GM21367 (cell line): ENCODE data around the gene FOXL2NB.

Experiments
- ATAC-seq: cut with Tn5 transposase; IDR thresholded peaks from one replicate; pipeline ENCODE4 v1.9.1; 2021; ENCODE audit not compliant: unreplicated experiment

Gene FOXL2NB

DNA sequence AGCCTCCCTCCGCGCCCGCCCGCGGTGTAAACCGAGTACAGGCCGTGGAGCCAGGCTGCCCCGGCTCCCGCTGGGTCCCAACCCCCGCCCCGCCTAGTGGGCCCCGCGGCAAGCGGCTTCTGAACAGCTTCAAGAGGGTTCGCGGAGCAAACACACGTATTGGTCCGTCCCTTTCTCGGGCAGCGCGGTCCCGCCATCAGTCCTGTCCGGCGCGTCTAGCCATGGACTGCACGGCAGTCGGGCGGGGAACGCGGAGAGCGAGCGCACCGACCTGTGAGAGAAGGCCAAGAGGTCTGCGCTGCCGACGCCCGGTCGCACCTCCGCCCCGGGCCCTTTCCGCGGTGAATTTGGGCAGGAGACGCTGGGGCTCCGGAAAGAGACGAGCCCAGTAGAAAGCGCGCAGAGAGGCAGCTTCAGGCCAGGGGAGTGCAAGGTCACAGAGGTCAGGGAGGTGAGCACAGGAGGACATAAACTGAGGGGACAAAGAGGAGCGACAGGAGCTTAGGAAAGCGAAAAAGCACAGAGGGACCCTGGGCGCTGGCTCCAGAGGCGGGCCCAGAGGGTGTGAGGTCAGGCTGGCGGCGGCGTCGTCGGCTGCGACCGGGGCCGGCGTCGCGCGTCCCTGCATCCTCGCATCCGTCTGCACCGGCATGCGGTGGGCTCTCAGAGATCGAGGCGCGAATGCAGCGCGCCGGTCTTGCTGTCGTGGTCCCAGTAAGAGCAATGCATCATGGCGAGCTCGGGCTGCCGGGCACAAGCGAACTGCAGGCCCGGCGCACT is 1.9 kb upstream of the FOXL2NB start:
- no peak for ATAC-seq

DNA sequence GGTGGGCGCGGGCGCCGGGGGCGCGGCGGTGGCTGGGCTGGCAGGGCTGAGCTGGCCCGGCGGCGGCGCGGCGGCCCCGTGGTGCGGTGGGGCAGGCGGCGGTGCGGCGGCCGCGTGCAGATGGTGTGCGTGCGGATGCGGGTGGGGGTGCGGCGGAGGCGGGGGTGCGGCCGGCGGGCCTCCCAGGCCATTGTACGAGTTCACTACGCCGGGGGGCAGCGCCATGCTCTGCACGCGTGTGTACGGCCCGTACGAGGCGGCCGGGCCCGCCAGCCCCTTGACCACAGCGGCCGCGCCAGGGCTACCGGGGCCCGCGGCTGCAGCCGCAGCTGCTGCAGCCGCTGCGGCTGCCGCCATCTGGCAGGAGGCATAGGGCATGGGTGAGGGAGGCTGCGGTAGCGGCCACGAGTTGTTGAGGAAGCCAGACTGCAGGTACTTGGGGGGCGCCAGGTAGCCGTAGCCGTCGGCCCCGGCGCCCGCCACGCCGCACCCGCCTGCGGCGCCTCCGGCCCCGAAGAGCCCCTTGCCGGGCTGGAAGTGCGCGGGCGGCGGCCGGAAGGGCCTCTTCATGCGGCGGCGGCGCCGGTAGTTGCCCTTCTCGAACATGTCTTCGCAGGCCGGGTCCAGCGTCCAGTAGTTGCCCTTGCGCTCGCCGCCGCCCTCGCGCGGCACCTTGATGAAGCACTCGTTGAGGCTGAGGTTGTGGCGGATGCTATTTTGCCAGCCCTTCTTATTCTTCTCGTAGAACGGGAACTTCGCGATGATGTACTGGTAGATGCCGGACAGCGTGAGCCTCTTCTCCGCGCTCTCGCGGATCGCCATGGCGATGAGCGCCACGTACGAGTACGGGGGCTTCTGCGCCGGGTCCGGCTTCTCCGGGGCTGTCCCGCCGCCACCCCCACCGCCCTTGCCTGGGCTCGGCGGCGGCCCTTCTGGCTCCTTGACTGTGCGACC is 1.0 kb upstream of the FOXL2NB start:
- ATAC-seq = no peak

DNA sequence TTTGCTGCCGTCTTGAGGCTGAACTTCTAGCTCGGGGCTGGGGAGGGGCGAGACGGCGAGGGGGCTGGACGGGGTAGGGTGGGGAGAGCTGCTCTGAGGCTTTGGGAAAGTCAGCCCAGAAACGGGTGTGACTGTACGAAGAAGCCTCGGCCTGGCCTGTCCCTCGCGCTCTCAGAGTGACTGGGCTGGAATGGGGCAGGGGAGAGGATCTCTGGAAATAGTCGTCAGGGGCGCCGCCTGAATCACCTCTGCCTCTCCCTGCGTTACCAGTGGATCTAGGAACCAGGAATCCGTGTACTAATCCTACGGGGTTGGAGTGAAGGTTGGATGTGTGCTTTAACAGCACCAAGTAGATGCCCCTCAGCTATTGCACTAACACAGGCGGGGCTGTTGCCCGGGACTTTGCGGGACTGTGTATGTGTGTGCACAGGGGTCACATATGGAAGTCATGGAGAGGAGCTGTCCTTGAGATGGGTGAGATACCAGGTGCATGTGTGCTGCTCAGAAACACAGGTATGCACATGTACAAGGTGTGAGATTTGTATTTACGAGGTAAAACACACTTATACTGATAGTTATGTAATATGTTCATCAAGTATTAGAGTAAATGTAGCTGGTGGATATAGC is 591 bp downstream of the FOXL2NB start:
- ATAC-seq = no peak

DNA sequence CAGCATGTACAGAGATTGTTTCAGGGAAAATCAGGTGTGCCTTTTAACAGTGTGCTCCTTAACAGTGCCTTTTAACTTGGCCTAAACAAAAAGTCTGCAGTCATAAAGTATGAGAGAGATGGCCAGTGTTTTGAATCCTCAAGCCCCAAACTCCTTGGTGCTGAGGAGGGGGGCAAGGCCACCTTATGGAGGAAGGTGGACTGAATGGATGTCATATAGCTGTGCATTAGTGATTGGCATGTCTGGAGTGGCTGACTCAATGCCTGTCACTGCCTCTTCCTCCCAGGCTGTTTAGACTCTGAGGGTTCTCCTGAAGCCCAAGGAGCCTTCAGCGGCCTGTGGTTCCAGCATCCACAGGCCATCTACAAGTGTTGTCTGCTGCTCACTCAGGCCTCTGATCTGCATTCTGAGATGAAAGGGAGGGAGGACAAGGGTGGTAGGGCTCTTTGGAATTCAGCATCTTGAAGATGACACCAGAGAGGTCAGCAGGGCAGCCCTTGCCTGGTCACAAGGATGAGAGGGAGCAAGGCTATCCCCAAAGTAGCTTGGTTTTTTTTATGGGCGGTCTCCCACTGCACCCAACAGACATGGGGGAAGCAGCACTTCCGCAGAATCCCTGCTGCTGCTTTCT is 1.5 kb downstream of the FOXL2NB start:
- no peak for ATAC-seq

DNA sequence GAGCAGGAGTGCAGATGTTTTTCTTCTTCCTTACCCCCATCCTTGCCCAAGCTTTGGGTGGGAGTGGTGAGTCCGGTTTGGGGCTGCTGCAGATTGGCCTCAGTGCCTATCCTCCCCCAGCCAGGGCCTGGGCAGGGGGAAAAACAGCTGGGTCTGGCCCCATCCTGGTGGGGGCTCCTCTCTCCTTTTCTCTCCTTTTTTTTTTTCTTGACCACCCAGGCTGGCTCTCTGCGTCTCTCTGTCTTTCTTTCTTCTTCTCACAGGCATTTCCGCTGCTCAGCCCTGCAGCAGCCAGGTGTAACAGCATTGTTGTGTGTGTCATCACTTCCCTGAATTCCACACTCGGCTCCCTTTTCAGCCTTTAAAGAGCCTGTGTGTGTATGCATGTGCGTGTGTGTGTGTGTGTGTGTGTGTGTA is 2.0 kb downstream of the FOXL2NB start:
- no peak for ATAC-seq

DNA sequence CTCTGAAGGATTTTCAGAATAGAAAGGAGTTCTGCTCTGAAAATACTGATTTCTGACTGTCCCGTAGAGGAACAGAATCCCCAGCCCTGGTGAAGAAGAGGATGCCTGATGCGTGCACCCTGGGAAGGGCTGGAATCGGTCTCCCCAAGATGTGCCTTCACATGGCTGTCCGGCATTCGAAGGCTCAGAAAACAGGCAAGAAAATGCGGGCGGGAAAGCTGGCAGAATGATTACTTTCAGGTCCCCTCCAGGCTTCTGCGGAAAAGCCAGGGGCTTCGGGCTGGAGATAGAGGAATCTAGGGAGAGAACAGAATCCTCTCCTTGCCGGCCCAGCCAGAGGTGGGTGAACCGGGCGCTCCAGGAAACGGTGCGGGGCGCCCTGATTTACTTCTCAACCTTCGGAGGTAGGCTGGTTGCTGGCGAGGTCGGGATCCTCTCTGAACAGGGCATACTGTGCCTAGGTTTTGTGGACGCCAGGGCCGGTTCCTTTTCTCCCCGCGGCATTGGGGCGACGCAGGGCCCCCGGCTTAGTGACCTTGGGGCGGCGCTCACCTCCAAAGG is 2.5 kb downstream of the FOXL2NB start:
- ATAC-seq = no peak

DNA sequence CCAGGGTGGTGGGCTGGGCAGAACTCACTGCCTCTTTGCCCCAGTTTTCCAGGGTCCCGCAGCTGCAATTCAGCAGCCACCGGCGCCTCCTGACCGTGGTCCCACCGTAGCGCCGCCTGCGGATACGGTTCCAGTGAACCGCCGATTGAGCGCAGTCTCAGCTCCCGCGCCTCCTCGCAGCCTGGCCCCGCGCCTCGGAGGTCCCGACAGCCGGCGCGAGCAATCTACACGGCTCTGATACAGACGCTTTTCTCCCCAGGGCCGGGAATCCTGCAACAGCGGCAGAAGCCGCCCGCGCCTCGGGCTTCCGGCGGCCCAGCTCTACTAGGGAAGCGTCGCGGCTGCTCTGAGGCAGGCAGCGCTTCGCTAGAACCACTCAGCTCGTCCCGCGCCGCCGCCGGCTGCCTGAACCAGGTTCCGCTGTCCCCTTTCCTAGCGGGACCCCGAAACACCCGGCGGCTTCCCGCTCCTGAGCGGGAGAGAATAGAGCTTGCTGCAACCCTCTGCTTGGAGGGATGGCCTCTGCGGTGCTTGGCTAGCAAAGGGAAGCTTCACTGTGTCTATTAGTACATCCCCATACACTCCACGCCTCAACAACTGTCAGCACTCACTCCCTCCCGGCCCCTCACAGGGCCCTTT is 3.1 kb downstream of the FOXL2NB start:
- no peak for ATAC-seq

DNA sequence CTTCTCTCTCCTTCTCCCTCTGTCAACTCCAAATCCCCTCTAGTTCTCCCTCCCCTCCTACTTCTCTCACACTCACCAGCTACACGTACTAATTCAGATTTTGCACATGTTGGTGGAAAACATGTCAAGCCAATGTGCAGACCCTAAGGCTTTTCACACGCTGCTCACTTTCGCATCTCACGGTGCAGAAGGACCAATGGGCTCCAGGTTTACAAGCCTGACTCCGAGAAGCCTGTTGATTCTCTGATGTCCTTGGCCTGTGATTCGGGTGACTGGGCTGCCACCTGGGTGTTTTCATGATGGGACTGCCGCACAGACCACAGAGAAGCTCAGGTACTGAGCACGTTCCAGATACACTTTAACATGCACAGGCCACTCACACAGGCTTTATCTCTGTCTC is 3.7 kb downstream of the FOXL2NB start:
- no peak for ATAC-seq

DNA sequence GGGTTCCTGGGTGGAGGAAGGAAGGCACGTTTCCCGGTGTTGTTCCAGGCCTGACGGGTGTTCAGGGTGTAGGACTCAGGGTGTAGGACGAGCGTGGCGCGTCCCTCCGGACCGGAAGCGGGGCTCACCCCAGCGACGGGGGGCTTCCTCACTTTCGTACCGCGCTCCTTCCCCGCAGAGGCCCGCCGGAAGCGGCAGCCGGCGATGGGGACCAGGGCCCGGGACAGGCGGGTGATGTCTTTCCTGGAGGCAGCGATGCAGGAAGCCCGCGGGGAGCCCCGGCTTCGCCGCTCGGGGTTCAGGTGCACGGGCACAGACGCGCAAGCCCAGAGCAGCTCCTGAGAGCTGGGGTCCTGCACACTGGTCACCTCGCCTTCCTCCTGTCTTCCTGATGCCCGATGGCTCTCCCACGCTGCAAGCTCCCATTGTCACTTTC is 13.4 kb downstream of the FOXL2NB start:
- no peak for ATAC-seq

DNA sequence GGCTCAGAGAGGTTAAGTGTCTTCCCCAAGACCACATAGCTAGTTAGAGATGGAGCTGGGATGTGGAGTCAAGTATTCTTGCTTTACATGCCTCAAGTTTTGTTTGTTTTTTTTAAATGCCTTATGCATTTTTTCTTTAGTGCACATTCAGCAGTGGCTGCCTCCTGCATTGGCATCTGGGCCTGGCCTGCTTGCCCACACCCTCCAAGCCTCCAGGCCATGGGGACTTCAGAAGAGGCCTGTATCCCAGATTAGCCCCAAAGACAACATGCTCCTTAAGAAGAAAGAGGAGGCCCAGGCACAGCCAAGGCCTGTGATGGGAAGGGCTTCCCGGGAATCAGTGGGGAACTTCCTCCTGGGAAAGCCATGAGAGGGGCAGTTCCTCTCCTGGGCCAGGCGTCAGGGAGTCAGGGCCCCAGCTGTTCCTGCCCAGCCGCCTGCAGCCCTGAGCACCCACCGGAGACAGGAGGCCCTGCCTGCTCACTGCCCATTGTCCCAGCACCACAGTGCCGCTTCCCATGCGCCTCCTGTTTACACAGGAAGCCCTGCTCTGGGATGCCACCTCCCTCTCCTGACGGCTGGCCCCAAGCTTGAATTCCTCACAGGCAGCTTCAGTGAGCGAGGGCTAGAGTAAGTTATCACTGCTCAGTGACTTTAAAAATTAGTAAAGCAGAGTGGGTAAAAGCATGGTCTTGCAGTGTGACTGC is 16.0 kb downstream of the FOXL2NB start:
- no peak for ATAC-seq

DNA sequence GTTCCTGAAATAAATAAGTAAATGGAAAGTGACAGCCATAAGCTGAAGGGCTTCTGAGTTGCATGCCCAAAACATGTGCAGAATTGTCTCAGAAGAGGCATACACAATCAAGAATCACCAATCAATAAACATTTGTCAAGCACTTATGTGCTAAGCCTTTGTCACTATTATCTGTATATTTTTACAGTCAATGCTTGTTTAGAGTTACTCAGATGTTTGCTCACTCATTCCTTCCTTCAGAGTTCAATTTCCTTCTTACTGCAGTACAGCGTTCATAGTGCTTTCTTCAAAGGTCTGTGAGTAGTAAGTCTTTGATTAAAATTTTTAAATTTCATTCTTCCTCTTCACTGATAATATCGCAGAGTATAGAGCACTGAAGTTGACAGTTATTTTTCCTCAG is 17.2 kb downstream of the FOXL2NB start:
- ATAC-seq = no peak

DNA sequence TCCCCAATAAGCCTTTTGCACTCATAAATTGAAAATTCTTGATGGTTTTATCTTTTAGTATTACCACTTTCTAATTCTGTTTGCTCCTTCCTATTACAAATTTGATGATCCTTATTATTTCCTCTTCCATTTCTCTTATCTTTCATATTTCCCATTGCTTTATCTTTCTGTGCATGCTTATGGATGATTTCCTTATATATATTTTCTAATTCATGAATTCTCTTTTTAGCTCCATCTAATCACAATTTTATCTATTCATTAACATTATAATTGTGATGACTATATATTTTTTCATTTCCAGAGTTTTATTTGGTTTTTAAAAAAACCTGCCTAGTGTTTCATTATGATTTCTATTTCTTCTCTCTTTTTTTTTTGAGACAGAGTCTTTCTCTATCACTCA is 17.9 kb downstream of the FOXL2NB start:
- ATAC-seq = no peak

DNA sequence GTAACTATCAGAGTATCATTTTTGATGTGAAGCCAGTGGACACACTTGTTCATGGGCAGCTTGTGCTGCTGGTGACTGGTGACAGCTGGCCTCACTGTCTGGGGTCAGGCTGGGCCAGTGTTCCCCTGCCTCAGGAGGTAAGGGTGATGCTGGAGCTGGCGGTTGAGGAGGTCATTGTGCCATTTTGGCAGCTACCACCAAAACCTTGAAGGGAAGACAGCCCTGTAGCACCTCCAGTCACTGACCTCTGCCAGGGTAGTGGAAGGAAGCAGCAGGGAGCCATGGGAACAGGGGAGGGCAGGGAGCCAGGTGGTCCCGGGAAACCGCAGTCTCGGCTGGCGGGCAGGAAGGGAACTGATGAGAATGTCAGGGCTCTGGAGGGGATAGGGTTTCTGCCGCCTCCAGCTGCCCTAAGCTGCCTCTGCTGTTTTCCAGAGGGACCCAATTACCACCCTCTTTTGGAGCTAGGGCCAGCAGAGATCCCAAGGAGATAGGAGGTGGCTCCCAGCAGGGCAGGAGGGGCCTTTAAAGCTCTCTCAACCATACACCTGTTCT is 24.8 kb downstream of the FOXL2NB start:
- ATAC-seq = no peak

DNA sequence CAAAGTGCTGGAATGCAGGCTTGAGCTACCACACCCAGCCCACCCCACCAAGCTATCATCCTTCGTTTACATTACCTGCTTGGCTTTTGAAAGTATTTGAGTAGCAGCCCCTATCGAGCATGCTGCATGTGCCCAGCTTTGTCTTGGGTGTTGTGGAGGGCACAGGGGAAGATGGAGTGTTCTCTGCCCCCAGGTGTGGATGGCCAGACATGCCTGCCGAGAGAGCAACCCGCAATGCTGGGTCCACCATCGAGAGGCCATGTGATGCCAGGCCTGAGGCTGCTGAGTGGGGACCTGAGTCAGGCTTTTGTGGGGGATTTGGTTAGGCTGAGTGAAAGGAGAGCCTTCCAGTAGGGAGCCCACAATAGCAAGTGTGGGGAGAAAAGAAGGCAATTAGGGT is 25.9 kb downstream of the FOXL2NB start:
- ATAC-seq = no peak

DNA sequence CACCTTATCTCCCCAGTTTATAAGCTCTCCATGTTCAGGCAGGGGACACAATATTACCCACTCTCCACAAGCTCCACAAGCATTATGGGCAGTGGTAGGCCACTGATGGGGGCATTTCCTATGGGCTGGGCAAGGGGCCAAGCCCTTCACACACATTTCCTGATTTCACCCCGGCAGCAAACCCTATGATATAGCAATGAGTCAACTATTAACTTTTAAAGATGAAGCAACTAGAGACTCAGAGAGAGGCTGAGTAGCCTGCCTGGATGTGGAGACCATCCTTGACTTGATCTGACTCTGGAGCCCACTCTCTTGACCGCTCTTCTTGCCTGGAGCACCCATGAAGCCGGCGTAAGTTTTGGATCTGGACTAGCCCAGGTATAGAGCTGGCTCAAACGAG is 27.4 kb downstream of the FOXL2NB start:
- no peak for ATAC-seq

DNA sequence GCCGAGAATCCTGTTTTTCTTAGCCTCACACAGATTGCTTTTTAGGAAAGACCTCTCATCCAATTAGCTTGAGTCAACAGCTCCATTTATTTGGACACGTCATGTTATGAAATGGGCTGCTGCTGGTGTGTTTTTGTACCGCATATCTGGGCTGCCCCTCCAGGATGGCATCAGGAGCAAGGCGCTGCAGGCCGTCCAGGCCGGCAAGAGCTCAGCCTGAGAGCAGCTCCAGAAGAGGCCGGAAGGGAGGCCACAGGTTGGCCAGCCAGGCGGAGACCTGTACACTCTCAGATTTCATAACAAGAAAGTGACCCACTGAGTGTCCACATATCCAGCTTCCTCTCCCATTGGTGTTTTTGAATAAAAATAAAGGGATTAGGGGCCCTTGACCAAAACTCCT is 28.3 kb downstream of the FOXL2NB start:
- ATAC-seq = no peak

DNA sequence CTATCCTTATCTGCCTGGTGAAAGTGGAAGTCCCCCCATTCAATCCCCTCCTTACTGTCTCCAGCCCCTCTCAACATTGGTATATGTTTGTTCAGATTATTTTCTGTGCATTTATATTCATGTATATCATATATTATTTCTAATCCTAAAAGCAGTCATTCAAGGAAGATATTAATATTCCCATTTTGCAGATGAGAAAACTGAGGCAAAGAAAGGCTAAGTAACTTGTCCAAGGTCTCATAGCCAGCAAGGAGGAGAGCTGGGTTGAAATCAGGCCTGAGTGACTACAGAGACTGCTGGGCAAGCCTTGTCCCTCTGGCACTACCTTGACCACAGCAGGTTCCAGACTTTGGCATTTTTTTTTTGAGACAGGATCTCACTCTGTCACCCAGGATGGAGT is 29.0 kb downstream of the FOXL2NB start:
- ATAC-seq = no peak

DNA sequence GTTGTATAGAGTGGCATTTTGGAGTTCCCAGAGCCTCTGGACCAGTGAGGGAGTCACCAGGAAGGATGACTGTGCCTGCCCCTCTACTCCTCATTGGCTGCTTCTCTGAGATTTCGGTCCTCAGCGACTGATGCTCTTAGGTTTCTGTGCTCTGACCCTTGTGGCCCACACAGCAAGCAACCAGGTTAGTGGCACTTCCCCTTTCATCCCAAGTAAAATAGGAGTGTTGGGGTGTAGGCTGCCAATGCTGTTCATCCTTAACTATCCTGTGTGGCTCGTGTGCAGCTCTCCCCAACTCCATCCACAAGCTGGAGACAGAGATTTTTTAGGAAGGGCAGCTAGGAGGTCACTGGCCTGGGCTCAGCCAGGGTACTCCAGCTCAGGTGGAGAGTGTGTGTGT is 37.8 kb downstream of the FOXL2NB start:
- ATAC-seq = no peak

DNA sequence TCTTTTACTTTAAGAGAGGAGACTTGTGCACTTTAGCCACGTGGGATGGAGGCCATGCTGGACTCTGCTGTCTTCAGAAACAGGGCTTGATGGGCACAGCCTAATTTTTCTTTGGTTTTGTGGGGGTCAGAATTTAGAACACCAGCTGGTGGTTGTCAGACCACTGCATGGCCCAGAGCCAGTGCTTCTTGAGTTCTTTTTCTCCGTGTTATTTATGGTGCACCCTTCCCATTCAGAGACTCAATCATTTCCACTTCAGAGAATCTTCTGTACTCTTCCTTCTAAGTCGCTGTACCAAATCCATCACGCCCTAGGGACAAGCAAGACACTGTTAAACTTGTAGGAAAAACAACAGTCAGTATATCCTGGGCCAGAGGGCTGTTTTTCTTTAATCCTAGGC is 38.9 kb downstream of the FOXL2NB start:
- ATAC-seq = no peak
